Tibial nerve (tissue), 4 donors: ENCODE data around the gene ZSCAN22. TPM values are rescaled to one million over a fixed set of nuclear protein-coding genes. Genes with fewer than 3 reads are reported as not detected.
"Not testable (repeated sequence)": the region's sequence is repeated elsewhere in the genome, so short reads cannot be mapped to it uniquely, and the experiment has no call there.

Experiments
- DNase-seq, 2 donors: peaks; one replicate each; pipeline ENCODE4 v3.0.0-alpha.2; 2019; ENCODE audit warnings: low spot score in 2 of 2
- H3K27ac ChIP-seq, 4 donors: fragments of 200-600 bp; sonication (generic) in 3 of 4; one replicate each; pipeline ENCODE4 v1.5.1; 2017 to 2019; ENCODE audit warnings: mild to moderate bottlenecking in 1 of 4
- H3K27me3 ChIP-seq, 2 donors: fragments of 200-600 bp; sonication (generic) in 1 of 2; one replicate each; pipeline versions ENCODE4 v1.5.1 to v1.6.0; 2017 to 2019
- H3K36me3 ChIP-seq, 3 donors: fragments of 200-600 bp; sonication (generic); one replicate each; pipeline ENCODE4 v1.5.1; 2018 to 2019
- H3K4me1 ChIP-seq, 4 donors: fragments of 200-600 bp; sonication (generic) in 3 of 4; one replicate each; pipeline ENCODE4 v1.5.1; 2017 to 2019
- H3K4me3 ChIP-seq, 4 donors: fragments of 200-600 bp; sonication (generic) in 3 of 4; one replicate each; pipeline ENCODE4 v1.5.1; 2017 to 2019; ENCODE audit warnings: mild to moderate bottlenecking in 1 of 4, moderate library complexity in 1 of 4
- H3K9me3 ChIP-seq, 4 donors: fragments of 200-600 bp; sonication (generic) in 3 of 4; one replicate each; pipeline ENCODE4 v1.5.1; 2017 to 2019
- CTCF ChIP-seq, 5 experiments: fragments of 200-600 bp in 3 of 5; fragments of 450-650 bp in 2 of 5; sonication (generic) in 3 of 5; IDR thresholded peaks; one replicate each; pipeline ENCODE4 v1.5.1; 2016 to 2019; ENCODE audit warnings: antibody characterized with exemption in 5 of 5, mild to moderate bottlenecking in 3 of 5, moderate library complexity in 2 of 5
- EP300 ChIP-seq, 2 donors: sonication (generic); formaldehyde crosslinking; IDR thresholded peaks; one replicate each; pipeline ENCODE4 v1.6.1; 2017; ENCODE audit warnings: antibody characterized with exemption in 2 of 2, mild to moderate bottlenecking in 1 of 2
- POLR2A ChIP-seq, 2 donors: fragments of 450-650 bp; IDR thresholded peaks; one replicate each; pipeline ENCODE4 v1.6.1; 2017; ENCODE audit warnings: antibody characterized with exemption in 2 of 2, mild to moderate bottlenecking in 2 of 2, moderate library complexity in 2 of 2
- WGBS, 2 donors: methylation state at CpG; one replicate each; pipeline ENCODE4 v1.1.5; 2018; 5-methylcytosine and 5-hydroxymethylcytosine counted together
- total RNA-seq, 4 donors: library from RNA; depleted of rRNA; stranded (reverse); fragments of >200 nt; gene quantifications; one replicate each; pipeline ENCODE4 v1.1.0, GENCODE V29; 2016

ZSCAN22 gene
- total RNA-seq, 4 donors from 2014 or later: 2.2 to 4.8 (median 4.2) TPM

- Histone ChIP-seq H3K4me1 (peaks cover 0 to 2% (median under 1%) of the 10 kb centered on the region in 4 donors), H3K9me3 (no peaks in the 10 kb centered on the region), H3K27ac (no peak overlapping the region), H3K36me3 (peaks cover 0 to 7% (median 0%) of the 10 kb centered on the region in 3 donors), H3K27me3 (no peaks in the 10 kb centered on the region), H3K4me3 (no peak overlapping the region)
- no peak for DNase-seq
- no peak for TF ChIP-seq POLR2A (IDR thresholded peaks at IDR 0.05)
- no peak for TF ChIP-seq EP300 (IDR thresholded peaks at IDR 0.05)
- no peak for TF ChIP-seq CTCF (IDR thresholded peaks at IDR 0.05)
- WGBS, 2 donors: 83% methylated on average over 4 of the region's 4 CpGs
Observed at GRCh38 chr19:58374200-58374599, 47.4 kb downstream of the ZSCAN22 start.

GRCh38 chr19:58376724-58377123, 49.9 kb downstream of the ZSCAN22 start:
- 85 to 86% methylated on average over 7 of the region's 7 CpGs for WGBS, 2 donors
- H3K9me3 ChIP-seq, H3K27me3 ChIP-seq, H3K27ac ChIP-seq, DNase-seq, H3K36me3 ChIP-seq, H3K4me3 ChIP-seq: not testable (repeated sequence)
- H3K4me1 ChIP-seq: peaks cover 0 to 18% (median 15%) of the 10 kb centered on the region in 4 donors

GRCh38 chr19:58379246-58379645, 52.5 kb downstream of the ZSCAN22 start:
- H3K4me1 ChIP-seq: peaks cover 0 to 31% (median 19%) of the 10 kb centered on the region in 4 donors
- H3K9me3 ChIP-seq: no peaks in the 10 kb centered on the region
- TF ChIP-seq CTCF (IDR thresholded peaks at IDR 0.05) (no peak), POLR2A (IDR thresholded peaks at IDR 0.05) (no peak), EP300 (IDR thresholded peaks at IDR 0.05) (no peak)
- 93 to 95% methylated on average over 3 to 6 of the region's 6 CpGs for WGBS, 2 donors
- H3K27me3 ChIP-seq: no peaks in the 10 kb centered on the region
- no peaks in the 10 kb centered on the region for H3K36me3 ChIP-seq
- DNase-seq: no peak
- peak overlapping the region in 1 of 4 donors; percentile 95 for H3K27ac ChIP-seq
- no peak overlapping the region for H3K4me3 ChIP-seq

DNA sequence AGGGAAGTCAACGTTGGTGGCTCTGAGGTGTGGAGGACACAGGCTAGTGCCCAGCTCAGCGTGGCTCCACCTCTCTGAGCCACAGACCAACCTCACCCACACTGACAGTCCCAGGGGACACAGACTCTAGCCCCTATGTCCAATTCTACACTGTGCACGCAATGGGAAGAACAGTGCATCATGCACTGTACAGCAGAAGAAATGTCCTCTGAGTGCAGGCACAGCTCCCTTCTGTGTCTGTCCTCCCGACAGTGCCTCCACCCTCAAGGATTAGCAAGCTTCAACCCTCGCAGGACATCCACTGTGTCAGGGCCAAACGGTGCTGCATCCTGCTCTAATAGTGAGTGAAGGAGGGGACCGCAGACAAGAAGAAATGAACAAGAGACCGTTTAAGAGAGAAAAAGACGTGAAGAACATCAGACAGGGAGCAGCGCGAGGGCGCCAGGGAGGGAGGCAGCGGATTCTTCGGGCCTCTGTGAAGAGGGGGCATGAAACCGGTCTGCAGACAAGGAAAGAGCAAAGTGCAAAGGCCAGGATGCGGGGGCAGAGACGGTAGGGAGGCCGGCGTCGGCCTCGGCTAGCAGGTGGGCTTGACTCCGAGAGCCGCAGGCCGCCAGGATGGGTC, 53.4 kb downstream of the ZSCAN22 start:
- 4 to 5% methylated on average over 24 of the region's 24 CpGs for WGBS, 2 donors

GRCh38 chr19:58380662-58381459, 54.1 kb downstream of the ZSCAN22 start, which contains the start of gene ZNF837:
Gene ZNF837, minus strand, starts transcription at chr19:58381030. Its CDS starts 11,698 bp downstream, at chr19:58369332.
- Histone ChIP-seq H3K4me1 (peaks cover 0 to 43% (median 26%) of the 10 kb centered on the region in 4 donors), H3K9me3 (no peaks in the 10 kb centered on the region), H3K4me3 (peak within 1 kb of the TSS; percentile 46 to 93 (median 79)), H3K27me3 (no peaks in the 10 kb centered on the region), H3K36me3 (no peaks in the 10 kb centered on the region), H3K27ac (peak within 1 kb of the TSS; percentile 83 to 96 (median 94))
- TF ChIP-seq POLR2A (IDR thresholded peaks at IDR 0.05) (peak; percentile 77 to 85), CTCF (IDR thresholded peaks at IDR 0.05) (peak in 2 of 5 experiments; percentile 55 to 75), EP300 (IDR thresholded peaks at IDR 0.05) (peak; percentile 26 to 90)
- peak; percentile 96 to 97 for DNase-seq
- 0 to 1% methylated on average over 24 to 66 of the region's 83 CpGs for WGBS, 2 donors

More for the DNA sequence above, 53.4 kb downstream of the ZSCAN22 start:
- TF ChIP-seq CTCF (IDR thresholded peaks at IDR 0.05) (no peak), POLR2A (IDR thresholded peaks at IDR 0.05) (no peak), EP300 (IDR thresholded peaks at IDR 0.05) (no peak)
- H3K9me3 ChIP-seq: no peaks in the 10 kb centered on the region
- no peaks in the 10 kb centered on the region for H3K27me3 ChIP-seq
- H3K4me3 ChIP-seq: peak overlapping the region; percentile 46 to 93 (median 79)
- peak overlapping the region; percentile 83 to 96 (median 94) for H3K27ac ChIP-seq
- no peak for DNase-seq
- peaks cover 0 to 36% (median 19%) of the 10 kb centered on the region in 4 donors for H3K4me1 ChIP-seq
- H3K36me3 ChIP-seq: no peaks in the 10 kb centered on the region
